Panc1 (cell line): ENCODE data around the gene TMEM170B.

Experiments
- POLR2AphosphoS5 ChIP-seq: IDR thresholded peaks from 2 replicates; pipeline ENCODE4 v1.6.1; 2012; ENCODE audit warnings: mild to moderate bottlenecking, low read depth, low read length, moderate library complexity
- TCF7L2 ChIP-seq: IDR thresholded peaks from 2 replicates; pipeline ENCODE4 v1.6.1; 2011; ENCODE audit warnings: mild to moderate bottlenecking, low read depth, low read length, inconsistent platforms
- TF ChIP-seq, protein P1 (sequence below): fragments of 450-650 bp; IDR thresholded peaks from 2 replicates; pipeline ENCODE4 v1.5.1; 2017; ENCODE audit warnings: mild to moderate bottlenecking
- TF ChIP-seq, protein P2 (sequence below), 2 experiments: IDR thresholded peaks; 2 replicates each; pipeline ENCODE4 v1.6.1; 2011 to 2012; ENCODE audit warnings: low read depth in 2 of 2, control low read depth in 1 of 2, low read length in 1 of 2, mild to moderate bottlenecking in 1 of 2, moderate library complexity in 1 of 2; ENCODE audit not compliant: insufficient read depth in 1 of 2

GRCh38 chr6:11605507-11605905 lies 68.0 kb downstream of the TMEM170B start:
- TF ChIP-seq, protein P1, sequence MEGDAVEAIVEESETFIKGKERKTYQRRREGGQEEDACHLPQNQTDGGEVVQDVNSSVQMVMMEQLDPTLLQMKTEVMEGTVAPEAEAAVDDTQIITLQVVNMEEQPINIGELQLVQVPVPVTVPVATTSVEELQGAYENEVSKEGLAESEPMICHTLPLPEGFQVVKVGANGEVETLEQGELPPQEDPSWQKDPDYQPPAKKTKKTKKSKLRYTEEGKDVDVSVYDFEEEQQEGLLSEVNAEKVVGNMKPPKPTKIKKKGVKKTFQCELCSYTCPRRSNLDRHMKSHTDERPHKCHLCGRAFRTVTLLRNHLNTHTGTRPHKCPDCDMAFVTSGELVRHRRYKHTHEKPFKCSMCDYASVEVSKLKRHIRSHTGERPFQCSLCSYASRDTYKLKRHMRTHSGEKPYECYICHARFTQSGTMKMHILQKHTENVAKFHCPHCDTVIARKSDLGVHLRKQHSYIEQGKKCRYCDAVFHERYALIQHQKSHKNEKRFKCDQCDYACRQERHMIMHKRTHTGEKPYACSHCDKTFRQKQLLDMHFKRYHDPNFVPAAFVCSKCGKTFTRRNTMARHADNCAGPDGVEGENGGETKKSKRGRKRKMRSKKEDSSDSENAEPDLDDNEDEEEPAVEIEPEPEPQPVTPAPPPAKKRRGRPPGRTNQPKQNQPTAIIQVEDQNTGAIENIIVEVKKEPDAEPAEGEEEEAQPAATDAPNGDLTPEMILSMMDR = no peak
- TF ChIP-seq POLR2AphosphoS5 (no peak), TCF7L2 (no peak)
- TF ChIP-seq, protein P2, sequence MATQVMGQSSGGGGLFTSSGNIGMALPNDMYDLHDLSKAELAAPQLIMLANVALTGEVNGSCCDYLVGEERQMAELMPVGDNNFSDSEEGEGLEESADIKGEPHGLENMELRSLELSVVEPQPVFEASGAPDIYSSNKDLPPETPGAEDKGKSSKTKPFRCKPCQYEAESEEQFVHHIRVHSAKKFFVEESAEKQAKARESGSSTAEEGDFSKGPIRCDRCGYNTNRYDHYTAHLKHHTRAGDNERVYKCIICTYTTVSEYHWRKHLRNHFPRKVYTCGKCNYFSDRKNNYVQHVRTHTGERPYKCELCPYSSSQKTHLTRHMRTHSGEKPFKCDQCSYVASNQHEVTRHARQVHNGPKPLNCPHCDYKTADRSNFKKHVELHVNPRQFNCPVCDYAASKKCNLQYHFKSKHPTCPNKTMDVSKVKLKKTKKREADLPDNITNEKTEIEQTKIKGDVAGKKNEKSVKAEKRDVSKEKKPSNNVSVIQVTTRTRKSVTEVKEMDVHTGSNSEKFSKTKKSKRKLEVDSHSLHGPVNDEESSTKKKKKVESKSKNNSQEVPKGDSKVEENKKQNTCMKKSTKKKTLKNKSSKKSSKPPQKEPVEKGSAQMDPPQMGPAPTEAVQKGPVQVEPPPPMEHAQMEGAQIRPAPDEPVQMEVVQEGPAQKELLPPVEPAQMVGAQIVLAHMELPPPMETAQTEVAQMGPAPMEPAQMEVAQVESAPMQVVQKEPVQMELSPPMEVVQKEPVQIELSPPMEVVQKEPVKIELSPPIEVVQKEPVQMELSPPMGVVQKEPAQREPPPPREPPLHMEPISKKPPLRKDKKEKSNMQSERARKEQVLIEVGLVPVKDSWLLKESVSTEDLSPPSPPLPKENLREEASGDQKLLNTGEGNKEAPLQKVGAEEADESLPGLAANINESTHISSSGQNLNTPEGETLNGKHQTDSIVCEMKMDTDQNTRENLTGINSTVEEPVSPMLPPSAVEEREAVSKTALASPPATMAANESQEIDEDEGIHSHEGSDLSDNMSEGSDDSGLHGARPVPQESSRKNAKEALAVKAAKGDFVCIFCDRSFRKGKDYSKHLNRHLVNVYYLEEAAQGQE (IDR thresholded peaks at IDR 0.05; ENCODE audit: insufficient read depth in 1 of 2, low read depth in 2 of 2, low read length in 1 of 2) = no peak
